Dermis microvascular lymphatic vessel endothelial cell (primary cell): ENCODE data around the gene PACSIN3. TPM values are rescaled to one million over a fixed set of nuclear protein-coding genes. Genes with fewer than 3 reads are reported as not detected.
A peak's percentile ranks its signal among the peaks of the same experiment; 100 is the strongest.
"Not testable (repeated sequence)": the region's sequence is repeated elsewhere in the genome, so short reads cannot be mapped to it uniquely, and the experiment has no call there.

Experiments used
- DNase-seq, 2 donors: peaks; one replicate each; pipeline versions ENCODE4 v3.0.0 to v3.0.0-alpha.2; 2010; ENCODE audit warnings: low read depth in 2 of 2
- total RNA-seq: library from RNA; depleted of rRNA; stranded (reverse); fragments of >200 nt; gene quantifications from 2 replicates; pipeline ENCODE4 v1.2.1, GENCODE V29; 2014

PACSIN3 gene
- total RNA-seq = 16.2 and 21.4 TPM in 2 replicates

- DNase-seq = peak in 1 of 2 donors; percentile 68
Observed at GRCh38 chr11:47186076-47186699, at the start of gene PACSIN3. TSS of gene PACSIN3 (minus strand) at chr11:47186434. CDS start at chr11:47182727, 3,707 bp downstream.

GRCh38 chr11:47235163-47235562 lies 48.9 kb upstream of the PACSIN3 start:
- no peak for DNase-seq

GRCh38 chr11:47234669-47235100 lies 48.5 kb upstream of the PACSIN3 start:
- DNase-seq = peak; percentile 81 to 89

- DNase-seq = peak in 1 of 2 donors; percentile 61
Observed at GRCh38 chr11:47233989-47234668, 47.9 kb upstream of the PACSIN3 start.

- no peak for DNase-seq
Observed at GRCh38 chr11:47233051-47233450, 46.8 kb upstream of the PACSIN3 start.

- DNase-seq = no peak
Observed at GRCh38 chr11:47229161-47229560, 42.9 kb upstream of the PACSIN3 start.

- no peak for DNase-seq
Observed at GRCh38 chr11:47225552-47226400, 39.5 kb upstream of the PACSIN3 start.

GRCh38 chr11:47222696-47223095 lies 36.5 kb upstream of the PACSIN3 start:
- no peak for DNase-seq

GRCh38 chr11:47220401-47220821 lies 34.2 kb upstream of the PACSIN3 start:
- DNase-seq = peak; percentile 66 to 90

GRCh38 chr11:47216121-47216798 lies 30.0 kb upstream of the PACSIN3 start:
- peak; percentile 64 to 90 for DNase-seq

GRCh38 chr11:47215366-47215910 lies 29.2 kb upstream of the PACSIN3 start:
- DNase-seq = peak in 1 of 2 donors; percentile 25

- DNase-seq = peak; percentile 62 to 81
Observed at GRCh38 chr11:47213950-47214565, 27.8 kb upstream of the PACSIN3 start.

- DNase-seq = no peak
Observed at GRCh38 chr11:47212938-47213337, 26.7 kb upstream of the PACSIN3 start.

- DNase-seq = no peak
Observed at GRCh38 chr11:47208628-47209027, 22.4 kb upstream of the PACSIN3 start.

- not testable (repeated sequence) for DNase-seq
Observed at GRCh38 chr11:47208008-47208552, 21.8 kb upstream of the PACSIN3 start.

- no peak for DNase-seq
Observed at GRCh38 chr11:47207459-47207858, 21.2 kb upstream of the PACSIN3 start.

GRCh38 chr11:47206577-47206976 lies 20.3 kb upstream of the PACSIN3 start:
- DNase-seq = not testable (repeated sequence)

- DNase-seq = no peak
Observed at GRCh38 chr11:47204637-47204989, 18.4 kb upstream of the PACSIN3 start.

- no peak for DNase-seq
Observed at GRCh38 chr11:47202576-47202975, 16.3 kb upstream of the PACSIN3 start.

- no peak for DNase-seq
Observed at GRCh38 chr11:47201015-47201414, 14.8 kb upstream of the PACSIN3 start.
